Pons (tissue), 1 donor: ENCODE measurements around the gene ZXDC.

Source experiments
- DNase-seq: peaks from one replicate; pipeline ENCODE4 v3.0.0-alpha.2; 2016; ENCODE audit warnings: low spot score

ZXDC gene

DNA sequence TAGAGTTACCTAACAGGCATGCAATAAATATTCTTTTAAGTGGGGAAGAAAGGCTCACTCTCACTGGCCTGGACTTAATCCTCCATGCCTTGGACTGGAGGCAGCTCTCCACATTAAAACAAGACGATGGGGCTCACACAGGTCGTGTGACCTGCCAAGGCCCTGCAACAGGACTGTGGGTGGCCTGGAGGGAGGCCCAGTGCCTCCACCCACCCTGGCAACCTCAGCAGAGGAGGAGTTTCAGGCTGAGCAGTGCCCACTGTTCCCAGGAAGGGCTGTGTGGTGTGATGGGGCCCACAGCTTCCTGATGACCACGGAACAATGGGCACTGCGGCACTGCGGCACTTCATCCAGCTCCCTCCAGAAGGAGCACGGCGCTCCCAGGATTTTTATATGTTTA lies 36.3 kb upstream of the ZXDC start:
- no peak for DNase-seq

DNA sequence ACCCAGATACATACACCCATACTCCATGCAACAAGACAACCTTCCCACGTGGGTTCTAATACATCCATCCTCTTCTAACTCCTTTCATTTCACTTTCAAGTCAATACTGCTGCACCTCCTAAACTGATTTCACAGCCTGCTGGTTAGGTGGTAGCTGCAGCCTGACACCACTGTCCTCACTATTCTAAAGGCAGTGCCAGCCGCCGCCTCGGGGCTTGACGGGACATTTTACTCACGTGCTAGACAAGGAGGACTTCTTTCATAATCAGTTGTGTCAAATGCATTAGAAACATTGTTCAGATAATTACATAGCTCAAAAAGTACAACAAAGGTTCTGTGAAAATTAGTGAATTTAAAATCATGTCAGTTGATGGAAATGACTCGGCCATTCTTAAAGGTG lies 35.6 kb upstream of the ZXDC start:
- DNase-seq: no peak

DNA sequence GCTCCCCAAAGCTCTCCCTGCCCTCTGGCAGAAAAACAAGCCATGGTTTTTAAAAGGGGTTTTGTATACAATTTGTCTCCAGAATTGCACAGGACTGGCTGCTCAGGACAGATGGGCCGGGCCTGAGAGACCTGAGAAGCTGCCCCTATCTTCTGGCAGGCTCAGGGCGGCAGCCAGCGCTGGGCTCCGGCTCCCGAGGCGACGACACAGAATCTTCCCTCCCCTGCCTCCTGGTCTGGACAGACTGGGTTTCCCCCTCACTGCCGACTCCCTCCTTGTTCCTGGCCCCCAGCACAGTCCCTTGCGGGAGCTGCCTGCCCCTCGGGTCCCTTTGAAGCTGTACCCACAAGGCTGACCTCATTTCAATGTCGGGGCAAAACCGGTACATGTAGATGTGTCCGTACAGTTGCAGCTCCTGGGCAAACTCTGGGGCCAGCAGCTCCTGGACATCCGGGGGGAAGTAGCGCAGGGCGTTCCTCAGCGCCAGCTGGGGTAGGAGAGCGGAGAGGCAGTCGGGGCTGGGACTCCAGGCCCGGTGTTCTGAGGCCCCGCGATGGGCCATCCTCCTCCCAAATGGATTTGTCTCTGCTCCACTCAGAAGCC lies 34.7 kb upstream of the ZXDC start:
- DNase-seq: no peak

DNA sequence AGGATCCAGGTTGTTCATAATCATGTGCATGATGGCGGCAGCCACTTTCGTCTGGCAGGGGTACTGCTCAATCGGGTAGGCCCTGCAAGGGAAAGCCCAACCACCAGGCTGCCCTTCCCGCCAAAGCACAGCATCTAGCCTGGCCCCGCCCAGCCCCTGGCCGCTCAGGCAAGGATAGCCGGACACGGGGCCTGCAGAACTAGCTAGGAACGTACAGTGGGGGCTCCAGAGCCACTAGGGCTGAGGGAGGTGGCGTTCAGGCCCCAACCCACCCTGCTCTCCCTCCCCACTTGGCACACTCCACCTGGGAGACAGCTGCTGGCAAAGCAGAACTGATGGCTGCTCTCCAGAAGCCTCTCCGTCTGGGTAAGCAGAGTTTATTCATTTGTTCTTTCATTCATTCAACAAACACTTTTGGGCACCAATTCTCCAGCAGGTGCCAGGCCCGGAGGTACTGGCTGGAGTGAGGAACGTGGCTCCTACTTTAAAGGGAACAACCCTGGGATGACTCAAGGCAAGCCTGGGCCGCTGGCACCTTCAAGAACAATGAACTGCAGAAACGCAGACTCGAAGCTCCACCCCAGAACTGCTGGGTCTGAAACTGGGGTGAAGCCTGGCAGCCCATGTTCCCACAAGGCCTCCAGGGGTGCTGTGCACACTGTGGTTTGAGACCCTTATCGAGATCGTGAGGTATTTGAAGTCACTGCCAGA lies 34.1 kb upstream of the ZXDC start:
- no peak for DNase-seq

DNA sequence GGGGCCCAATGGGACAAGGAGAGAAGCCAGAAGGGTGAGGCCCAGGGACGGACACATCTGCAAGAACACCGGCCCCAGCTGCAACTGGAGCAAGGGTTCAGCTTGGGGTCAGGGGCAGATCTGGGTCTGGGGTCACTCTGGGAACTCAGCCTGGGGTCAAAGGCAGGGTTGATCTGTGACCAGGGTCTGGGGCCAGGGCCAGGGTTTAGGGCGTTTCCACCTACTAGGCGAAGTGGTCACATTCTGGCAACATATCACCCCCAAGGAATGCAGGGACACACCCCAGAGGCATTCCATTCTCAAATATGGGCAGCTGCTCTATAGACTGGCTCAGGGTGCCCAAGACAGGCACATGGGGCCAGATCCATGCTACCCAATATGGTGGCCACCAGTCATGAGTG lies 32.9 kb upstream of the ZXDC start:
- no peak for DNase-seq

DNA sequence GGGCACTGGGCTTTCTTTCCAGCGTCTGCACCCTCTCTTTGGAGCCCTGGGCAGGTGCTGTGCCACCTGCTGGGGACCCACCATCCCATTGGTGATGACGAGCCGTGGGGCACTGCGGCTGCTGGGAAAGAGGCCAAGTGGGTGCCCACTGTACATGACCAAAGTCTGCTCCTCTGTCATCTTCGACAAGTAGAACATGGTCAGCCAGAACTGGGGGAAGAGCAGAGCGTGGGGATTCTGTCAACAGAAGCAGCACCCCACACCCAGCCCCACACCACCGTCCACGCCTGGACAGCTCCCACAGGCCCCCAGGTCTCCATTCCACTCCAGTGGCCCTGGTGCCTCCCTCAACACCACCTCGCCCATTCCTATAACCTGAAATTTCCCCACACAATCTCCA lies 32.2 kb upstream of the ZXDC start:
- DNase-seq: no peak

DNA sequence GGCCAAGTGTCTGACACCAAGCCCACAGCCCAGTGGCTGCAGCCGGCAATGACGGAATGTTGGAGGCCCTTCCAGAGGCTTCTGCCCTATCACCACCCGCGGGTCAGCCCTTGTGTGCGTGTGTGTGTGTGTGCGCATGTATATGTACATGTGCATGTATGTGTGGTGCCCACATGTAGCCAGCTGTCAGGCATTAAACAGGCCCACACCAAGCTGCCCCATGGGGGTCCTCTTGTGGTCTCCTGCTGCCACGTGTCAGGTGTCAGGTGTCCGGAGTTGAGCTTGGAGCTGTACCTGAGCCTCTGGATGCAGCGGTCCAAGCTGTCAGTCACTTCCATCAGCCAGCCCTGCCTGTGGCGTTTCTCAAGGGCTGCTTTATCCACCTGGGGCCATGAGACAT lies 28.0 kb upstream of the ZXDC start:
- DNase-seq: no peak

DNA sequence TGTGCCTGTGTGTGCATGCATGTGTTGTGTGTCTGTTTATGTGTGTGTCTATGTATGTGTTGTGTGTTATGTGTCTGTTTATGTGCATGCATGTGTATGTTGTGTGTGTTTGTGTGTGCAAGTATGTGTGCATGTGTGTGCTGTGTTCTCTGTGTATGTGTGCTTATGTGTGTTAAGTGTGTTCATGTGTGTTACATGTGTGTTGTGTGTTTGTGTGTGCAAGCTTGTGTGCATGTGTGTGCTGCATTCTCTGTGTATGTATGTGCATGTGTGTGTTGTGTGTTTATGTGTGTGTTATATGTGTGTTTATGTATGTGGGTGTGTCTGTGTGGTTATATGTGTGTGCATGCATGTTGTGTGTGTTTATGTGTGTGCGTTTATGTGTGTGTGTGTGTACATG lies 27.0 kb upstream of the ZXDC start:
- DNase-seq: no peak

DNA sequence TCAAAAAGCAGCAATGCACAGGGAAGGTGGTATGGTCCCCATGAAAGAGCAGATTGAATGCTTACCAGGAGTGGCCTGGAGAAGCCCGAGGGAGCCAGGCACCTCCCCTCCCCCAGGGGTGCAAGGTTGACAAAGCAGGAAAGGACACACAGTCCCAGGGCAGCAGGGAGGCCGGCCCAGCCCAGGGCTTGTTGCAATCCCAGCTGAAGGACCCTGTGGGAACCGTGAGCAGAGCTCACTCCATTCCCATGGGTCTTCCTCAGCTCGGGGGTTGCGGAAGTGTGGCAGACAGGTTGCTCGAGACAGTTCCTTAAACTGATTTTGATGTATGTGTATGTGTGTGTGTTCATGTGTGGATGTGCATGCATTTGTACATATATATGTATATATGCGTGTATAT lies 26.0 kb upstream of the ZXDC start:
- no peak for DNase-seq

DNA sequence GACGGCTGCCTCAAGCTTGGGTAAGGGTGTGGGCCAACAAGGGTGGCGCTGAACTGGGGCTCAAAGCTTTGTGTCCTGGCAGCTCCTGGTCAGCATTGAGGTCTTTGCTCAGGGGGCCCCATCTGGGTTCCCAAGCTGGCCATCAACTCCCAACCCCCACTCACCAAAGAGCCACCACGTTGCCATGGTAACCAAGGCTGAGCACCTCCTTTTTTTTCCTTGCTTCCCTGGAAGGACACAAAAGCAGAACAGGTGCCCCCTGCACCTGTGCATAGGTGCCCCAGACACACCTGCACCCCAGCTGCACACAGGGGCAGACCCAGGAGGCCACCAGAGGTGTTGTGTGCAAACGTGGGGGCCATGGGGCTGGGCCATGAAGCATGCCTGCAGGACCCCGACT lies 25.4 kb upstream of the ZXDC start:
- no peak for DNase-seq

DNA sequence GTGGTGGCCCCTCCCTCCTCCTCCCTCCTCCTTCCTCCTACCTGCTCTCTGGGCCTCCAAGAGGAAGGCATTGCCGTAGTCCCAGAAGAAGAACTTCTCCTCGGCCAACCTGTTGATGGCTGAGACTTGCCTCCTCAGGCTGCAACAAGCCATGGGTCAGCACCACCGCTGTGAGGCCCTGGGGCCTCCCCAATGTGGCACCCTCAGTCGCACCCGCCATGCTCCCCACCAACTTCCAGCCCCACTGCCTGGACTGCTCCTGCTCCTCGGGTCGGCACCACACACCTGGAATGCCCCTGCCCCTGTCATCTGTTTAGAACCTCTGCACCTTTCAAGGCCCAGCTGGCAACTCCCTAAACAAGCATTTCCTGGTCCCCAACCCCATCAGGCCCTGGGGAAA lies 24.3 kb upstream of the ZXDC start:
- DNase-seq: no peak

DNA sequence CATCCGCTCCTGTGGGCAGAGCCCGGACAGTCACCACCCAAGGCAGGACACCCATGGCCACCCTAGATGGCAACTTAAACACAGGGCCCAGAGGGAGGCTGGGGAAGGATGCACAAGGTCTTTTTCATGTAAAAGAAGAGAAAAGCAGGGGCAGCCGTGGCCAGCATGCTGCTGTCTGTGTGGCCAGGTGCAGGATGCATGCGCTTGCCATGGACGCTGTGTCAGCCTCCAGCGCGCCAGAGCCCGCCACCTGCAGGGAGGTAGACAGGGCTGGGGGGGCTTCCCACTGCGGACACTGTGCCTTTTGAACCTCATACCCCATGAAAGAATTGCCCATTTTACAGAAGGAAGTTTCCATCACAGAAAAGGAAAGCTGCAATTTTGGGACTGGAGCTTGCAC lies 23.7 kb upstream of the ZXDC start:
- no peak for DNase-seq

DNA sequence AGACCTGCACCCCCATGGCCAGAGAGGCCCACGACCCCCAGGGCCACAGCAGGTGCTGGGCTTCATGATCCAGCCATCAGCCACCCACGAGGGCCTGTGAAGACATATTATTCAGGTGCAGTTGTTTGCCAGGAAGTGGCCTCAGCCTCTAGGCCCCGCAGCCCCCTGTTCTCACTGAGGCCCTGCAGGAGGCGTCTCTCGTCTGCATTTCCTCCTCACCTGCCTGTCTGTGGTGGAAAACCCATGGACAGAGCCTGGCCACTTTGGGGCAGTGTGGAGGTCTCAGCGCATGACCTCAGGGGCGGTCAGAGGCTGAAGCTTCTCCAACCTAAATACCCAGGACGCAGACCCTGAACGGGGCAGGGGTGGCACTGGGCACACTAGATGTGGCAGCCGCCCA lies 23.2 kb upstream of the ZXDC start:
- DNase-seq: no peak

DNA sequence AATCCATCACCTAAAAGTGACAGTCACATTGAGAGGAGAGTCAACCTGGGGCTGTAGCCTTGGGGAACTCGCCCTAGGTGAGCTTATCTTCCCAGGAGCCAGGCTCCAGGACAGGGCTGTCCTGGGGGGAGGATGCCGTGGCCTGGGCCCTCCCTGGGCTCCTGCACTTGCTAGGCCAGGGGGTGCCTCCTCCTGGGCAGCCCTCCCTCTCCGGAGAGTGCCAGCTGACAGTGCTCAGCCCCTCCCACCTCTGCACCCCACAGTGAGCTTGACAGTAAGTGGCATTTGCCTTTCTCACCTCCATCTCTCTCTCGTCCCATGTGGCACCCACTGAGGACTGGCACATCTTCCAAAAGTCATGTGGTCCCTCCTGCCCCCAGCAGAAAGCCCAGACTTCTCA lies 22.8 kb upstream of the ZXDC start:
- DNase-seq: no peak

DNA sequence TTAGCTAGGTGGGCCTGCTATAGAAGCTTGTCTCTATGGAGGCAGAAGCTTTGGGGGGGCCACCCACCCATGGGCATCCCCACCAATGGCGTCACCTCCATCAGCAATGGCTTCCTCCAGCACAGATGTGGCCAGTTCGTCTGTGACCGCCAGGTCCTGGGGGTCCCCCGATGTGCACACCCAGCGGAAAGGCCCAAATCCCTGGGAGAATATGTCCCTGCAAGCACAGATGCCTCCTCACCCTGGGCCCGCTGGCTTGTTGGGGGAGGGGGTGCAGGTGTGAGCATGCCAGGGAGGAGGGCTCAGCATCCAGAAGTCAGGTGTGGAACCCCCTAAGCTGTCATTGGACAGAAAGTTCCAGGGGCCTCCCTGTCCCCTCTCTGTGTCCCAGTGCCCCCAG lies 22.3 kb upstream of the ZXDC start:
- no peak for DNase-seq

DNA sequence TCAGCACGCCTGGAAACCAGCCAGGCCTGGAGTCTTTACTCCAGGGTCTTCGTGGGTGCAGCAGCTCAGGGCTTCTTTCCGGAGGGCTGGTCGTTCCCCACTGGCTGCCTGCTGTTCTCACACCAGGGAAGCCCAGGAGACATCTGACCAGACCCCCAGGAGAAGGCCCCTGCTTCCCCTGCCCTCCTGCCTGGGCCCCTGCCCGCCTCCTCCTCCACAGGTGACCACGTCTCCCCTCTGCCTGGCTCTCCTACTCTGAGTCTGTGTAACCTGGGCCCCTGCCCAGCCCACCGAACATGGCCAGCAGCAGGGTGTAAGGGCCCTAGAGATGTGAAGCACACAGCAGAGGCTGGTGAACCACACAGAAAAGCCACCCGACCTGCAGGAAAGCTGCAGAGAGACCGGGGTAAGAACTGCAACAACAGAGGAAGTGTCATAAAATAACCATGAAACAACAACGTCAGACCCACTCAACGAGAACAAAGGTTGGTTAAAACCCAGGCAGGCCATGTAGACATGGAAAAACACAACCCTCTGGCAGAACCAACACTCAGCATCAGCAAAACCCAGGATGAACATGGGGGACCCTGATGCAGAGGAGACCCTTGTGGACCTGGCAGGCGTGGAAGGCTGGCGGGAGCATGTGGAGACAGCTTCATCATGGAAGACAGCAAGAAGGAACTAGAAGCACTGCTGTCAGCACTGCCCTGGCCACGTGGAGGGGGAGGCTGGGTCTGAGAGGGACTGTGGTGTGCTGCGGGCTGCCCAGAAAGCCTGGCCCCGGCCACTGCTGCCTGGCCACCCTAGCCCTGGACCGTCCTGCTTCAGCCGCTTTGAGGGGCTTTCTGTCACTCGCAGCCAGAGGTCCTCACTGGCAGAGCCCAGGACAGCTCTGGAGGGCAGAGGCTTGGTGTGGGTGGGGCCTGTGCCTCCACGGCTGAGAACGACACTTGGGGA lies 21.5 kb upstream of the ZXDC start:
- DNase-seq: no peak

DNA sequence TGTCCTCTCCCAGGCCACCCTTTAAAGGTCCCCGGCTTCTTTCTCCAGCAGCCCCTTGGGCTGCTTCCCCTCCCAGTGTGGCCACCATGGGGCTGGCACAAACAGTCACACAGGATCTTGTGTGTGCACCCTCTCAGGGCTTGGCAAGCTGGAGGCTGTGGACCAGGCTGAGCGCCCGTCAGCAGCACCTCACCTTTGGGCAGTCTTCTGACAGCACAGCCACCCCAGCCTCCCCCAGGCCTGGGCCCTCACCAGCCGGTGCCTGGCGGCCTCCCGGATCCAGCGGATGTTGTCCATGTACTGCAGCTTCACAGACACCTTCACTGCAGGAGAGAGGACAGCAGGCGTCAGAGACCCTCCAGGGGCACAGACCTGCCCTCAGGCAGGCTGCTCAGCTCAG lies 20.1 kb upstream of the ZXDC start:
- no peak for DNase-seq

DNA sequence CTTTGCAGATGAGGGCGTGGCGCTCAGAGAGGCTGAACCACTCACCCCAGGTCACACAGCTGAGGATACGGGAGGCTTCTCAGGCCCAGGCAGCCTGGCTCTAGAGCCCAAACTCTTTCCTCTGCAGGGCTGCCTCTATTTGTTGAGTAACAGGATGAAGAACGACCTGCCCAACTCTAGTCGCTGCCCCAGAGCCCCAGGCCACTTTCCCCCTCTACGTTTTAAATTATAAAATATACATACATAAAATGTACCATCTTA lies 19.2 kb upstream of the ZXDC start:
- no peak for DNase-seq

DNA sequence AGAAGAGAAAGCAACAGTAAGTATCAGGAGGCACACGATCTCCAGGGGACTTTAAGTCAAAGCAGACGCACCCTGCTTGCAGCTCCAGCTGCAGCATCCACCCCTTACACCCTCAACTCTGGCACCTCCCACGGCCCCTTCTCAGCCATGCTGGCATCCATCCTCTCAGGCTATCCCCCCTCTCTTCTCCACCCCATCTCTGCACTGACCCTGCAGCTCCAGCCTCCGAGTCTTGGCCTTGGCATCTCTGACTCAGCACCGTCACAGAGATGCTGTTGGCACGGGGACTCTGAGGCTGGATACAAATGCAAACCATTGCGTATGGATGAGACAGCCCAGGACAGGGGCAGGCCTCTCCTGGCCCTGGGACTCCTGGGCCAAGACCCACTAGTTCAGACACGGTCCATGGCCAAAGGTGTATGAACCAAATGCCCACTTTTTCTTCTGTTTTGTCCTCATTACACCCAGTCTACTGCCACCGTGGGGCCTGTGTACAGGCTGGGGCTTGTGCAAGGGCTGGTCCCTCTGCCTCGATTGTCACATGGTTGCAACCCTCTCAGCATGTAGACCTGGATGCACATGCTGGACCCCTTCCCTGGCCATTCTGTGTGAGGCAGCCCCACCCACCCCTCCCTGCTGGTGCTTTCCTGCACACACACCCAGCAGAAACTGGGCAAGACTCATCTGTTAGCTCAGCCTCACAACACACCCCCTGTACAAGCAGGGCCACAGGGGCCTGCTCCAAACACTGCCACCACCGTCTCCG lies 18.7 kb upstream of the ZXDC start:
- DNase-seq: no peak

DNA sequence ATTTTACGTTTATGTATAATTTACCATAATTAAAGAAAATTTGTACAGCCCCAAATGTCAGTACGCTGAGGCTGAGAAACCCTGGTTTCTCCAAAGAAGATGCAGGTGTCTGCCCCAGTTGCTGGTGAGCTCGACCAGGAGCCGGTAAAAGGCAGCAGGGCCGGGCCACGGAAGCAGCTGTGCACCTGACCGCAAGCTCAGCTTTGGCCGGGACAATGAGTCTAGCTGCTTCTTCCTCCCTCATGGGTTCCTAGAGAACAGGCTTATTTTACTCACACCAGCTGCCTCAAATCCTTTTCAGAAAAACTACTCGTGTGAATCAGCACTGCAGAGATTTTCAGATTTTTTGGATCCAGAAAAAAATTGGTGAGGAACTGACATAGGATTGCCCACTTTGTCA lies 18.0 kb upstream of the ZXDC start:
- no peak for DNase-seq

DNA sequence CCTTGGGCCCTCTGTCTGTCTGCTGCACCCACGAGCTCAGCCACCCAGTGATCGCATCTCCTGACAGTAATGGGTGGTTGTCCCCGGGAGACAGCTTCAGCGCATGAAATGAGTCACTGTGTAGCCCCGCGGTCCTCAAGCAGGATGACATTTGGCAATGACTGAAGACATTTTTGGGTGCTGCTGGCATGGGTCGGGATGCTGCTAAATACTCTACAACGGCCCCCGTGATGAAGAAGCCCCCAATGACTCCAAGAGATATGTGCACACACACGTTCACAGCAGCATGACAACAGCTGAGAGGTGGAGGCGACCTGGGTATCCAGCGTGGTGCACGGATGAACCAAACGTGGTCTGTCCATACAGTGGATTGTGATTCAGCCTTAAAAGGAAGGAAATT lies 17.4 kb upstream of the ZXDC start:
- no peak for DNase-seq

DNA sequence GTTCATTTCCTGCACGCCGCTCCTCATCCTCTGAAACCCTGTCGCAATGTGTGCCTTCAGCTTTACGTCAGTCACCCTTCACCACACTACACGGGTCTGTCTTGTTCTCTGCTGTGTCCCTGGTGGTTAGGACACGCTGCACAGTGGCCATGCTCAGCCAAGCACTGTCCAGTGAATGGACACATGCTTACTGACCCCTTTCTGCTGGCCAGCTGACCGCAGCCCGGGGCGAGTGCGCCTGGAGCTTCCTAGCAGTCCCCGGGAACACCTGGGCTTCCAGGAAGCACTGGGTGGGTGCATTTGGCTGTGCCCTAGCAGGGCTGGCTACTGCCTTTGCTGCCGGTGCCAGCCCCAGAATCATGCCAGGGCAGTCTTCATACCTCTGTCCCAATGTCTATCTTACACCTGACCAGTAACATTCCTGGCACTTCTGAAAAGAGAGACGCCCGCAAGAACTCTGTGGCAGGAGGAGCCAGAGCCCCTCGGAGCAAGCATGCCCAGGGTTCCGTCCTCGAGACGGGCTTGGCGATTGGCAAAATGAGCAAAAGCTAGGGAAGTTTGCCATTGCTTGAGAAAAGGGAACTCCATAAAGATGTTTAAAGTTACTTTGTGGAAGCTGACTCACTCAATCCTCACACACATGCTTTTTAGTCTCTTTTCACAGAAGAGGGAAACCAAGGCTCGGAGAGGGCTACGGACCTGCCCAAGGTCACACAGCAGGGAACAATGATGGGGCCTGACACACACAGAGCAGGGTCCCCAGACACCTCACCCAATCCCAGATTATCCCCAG lies 15.7 kb upstream of the ZXDC start:
- no peak for DNase-seq
